Esophagus squamous epithelium (tissue), 5 donors: Measurements from ENCODE around the gene TMEM131. TPM values are rescaled to one million over a fixed set of nuclear protein-coding genes. Genes with fewer than 3 reads are reported as not detected.
"Not testable (repeated sequence)": the region's sequence is repeated elsewhere in the genome, so short reads cannot be mapped to it uniquely, and the experiment has no call there.

Source experiments
- DNase-seq: peaks from one replicate; lab custom pipeline; 2025; lab: John Stamatoyannopoulos, UW
- H3K27ac ChIP-seq, 4 donors: fragments of 200-600 bp; sonication (generic); one replicate each; pipeline ENCODE4 v1.5.1; 2016 to 2019; ENCODE audit warnings: mild to moderate bottlenecking in 1 of 4
- H3K27me3 ChIP-seq, 4 donors: fragments of 200-600 bp; sonication (generic); 1 replicate in 3 of 4; 2 replicates in 1 of 4; pipeline versions ENCODE4 v1.5.1 to v1.6.0; 2017 to 2021; ENCODE audit warnings: antibody characterized with exemption in 1 of 4
- H3K36me3 ChIP-seq, 3 donors: fragments of 200-600 bp; sonication (generic); one replicate each; pipeline ENCODE4 v1.5.1; 2016 to 2019
- H3K4me1 ChIP-seq, 3 donors: fragments of 200-600 bp; sonication (generic); one replicate each; pipeline ENCODE4 v1.5.1; 2017 to 2019
- H3K4me3 ChIP-seq, 4 donors: fragments of 200-600 bp; sonication (generic); 1 replicate in 3 of 4; 2 replicates in 1 of 4; pipeline ENCODE4 v1.5.1; 2016 to 2019; ENCODE audit warnings: mild to moderate bottlenecking in 2 of 4, moderate library complexity in 1 of 4
- H3K9me3 ChIP-seq, 3 donors: fragments of 200-600 bp; sonication (generic); one replicate each; pipeline ENCODE4 v1.5.1; 2016 to 2019
- POLR2A ChIP-seq, 4 donors: fragments of 450-650 bp; IDR thresholded peaks; one replicate each; pipeline ENCODE4 v1.6.1; 2017; ENCODE audit warnings: antibody characterized with exemption in 4 of 4, mild to moderate bottlenecking in 4 of 4, moderate library complexity in 3 of 4
- WGBS, 2 donors: methylation state at CpG; one replicate each; pipeline ENCODE4 v1.1.5; 2018; 5-methylcytosine and 5-hydroxymethylcytosine counted together
- intact Hi-C: fragments of 100-400 bp; cut with DNase I; formaldehyde crosslinking; loops from one replicate; pipeline ENCODE4 v1.15.0; 2022
- total RNA-seq, 4 donors: library from RNA; depleted of rRNA; stranded (reverse); fragments of >200 nt; gene quantifications; one replicate each; pipeline ENCODE4 v1.1.0, GENCODE V29; 2016
- TF ChIP-seq, protein P1 (sequence below), 6 experiments: fragments of 450-650 bp in 4 of 6; fragments of 200-600 bp in 2 of 6; sonication (generic) in 2 of 6; IDR thresholded peaks; one replicate each; pipeline ENCODE4 v1.5.1; 2016 to 2019; ENCODE audit warnings: antibody characterized with exemption in 6 of 6, mild to moderate bottlenecking in 4 of 6, moderate library complexity in 4 of 6
- donor health status: DM: yes; HTN: yes; CAD: no.

The TMEM131 gene
- total RNA-seq, 4 donors from 2014 or later, result 24.2 to 36.4 (median 28.1) TPM

DNA sequence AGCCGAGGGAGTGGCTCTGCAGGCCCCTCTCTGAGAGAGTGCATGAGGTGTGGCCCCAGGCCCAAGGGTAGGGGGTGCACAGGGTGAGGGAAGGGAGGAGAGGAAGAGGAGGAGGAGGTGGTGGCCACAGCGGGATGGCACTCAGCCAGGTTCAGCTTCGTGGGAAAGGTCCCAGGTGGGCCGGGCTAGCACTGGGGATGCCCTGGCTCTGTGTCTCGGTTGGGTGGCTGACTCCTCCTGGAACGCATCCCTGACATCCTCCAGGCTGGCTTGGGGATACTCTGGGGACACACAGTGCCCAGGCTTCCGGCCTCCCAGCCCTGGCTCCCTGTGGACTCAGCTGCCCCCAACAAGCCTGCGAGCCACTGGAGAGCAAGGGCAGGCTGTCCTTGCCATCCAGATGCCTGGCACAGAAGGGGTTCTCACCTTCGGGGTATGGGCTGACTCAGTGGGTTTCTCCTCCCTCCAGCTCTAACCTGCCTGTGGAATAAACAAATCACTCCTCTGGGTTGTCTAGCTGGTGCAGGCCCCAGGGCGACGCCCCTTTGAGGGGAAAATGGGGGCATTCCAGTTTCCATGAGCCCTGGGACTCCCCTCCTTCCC, 283.0 kb downstream of the TMEM131 start:
- no peak for TF ChIP-seq POLR2A (IDR thresholded peaks at IDR 0.05)
- TF ChIP-seq, protein P1, sequence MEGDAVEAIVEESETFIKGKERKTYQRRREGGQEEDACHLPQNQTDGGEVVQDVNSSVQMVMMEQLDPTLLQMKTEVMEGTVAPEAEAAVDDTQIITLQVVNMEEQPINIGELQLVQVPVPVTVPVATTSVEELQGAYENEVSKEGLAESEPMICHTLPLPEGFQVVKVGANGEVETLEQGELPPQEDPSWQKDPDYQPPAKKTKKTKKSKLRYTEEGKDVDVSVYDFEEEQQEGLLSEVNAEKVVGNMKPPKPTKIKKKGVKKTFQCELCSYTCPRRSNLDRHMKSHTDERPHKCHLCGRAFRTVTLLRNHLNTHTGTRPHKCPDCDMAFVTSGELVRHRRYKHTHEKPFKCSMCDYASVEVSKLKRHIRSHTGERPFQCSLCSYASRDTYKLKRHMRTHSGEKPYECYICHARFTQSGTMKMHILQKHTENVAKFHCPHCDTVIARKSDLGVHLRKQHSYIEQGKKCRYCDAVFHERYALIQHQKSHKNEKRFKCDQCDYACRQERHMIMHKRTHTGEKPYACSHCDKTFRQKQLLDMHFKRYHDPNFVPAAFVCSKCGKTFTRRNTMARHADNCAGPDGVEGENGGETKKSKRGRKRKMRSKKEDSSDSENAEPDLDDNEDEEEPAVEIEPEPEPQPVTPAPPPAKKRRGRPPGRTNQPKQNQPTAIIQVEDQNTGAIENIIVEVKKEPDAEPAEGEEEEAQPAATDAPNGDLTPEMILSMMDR (IDR thresholded peaks at IDR 0.05), result no peak
- intact Hi-C loops, result no loop called here
- Histone ChIP-seq H3K27me3 (peaks cover 0 to 5% (median 0%) of the 10 kb centered on the region in 4 donors), H3K4me3 (peak overlapping the region in 1 of 4 donors; percentile 41), H3K9me3 (no peaks in the 10 kb centered on the region), H3K27ac (peak overlapping the region in 2 of 4 donors; percentile 21 to 52), H3K4me1 (no peaks in the 10 kb centered on the region), H3K36me3 (no peaks in the 10 kb centered on the region)
- 44 to 52% methylated on average over 6 to 7 of the region's 11 CpGs for WGBS, 2 donors
- no peak for DNase-seq

DNA sequence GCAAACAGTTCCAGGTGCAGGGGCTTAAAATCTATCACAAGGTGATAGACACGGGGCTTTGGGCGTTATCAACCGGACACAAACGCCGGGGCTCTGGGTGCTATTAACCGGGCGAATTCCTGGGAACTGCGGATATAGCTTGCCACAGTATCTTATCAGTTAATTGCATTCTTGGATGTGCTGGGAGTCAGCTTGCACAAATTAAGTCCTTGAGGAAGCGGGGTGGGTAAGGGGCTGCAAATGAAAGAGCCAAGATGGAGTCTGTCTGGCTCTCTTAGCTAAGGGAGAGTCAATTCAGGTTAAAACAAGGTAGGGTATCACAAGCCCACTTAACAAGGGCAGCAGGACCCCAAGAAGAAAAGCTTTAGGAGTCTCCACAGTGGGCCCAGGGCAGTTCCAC, 283.6 kb downstream of the TMEM131 start:
- H3K36me3 ChIP-seq, H3K4me3 ChIP-seq, H3K9me3 ChIP-seq, H3K27ac ChIP-seq, DNase-seq, intact Hi-C loops, H3K4me1 ChIP-seq: not testable (repeated sequence)
- H3K27me3 ChIP-seq, result peaks cover 0 to 11% (median 0%) of the 10 kb centered on the region in 4 donors
- WGBS, 2 donors, result 75 to 82% methylated on average over 8 to 9 of the region's 9 CpGs

DNA sequence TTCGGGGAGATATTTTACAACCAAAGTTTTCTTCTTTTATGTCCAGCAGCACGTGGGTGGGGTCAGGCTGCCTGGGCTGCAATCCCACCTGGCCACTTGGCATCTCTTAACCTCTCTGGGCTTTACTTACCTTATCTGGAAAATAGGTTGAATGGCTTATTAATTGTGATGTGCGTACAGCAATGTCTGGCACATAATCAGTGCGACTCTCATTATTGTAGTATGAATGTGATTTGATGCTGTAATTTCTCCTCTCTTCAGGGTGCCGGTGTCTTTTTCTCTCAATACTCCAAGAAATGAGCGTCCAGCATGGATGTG, 284.4 kb downstream of the TMEM131 start:
- no peak overlapping the region for H3K27ac ChIP-seq
- no peak for DNase-seq
- 79 to 83% methylated on average over 6 of the region's 6 CpGs for WGBS, 2 donors
- intact Hi-C loops, result no loop called here
- TF ChIP-seq, protein P1 (IDR thresholded peaks at IDR 0.05), result no peak
- TF ChIP-seq POLR2A (IDR thresholded peaks at IDR 0.05), result no peak
- peaks cover 0 to 13% (median 0%) of the 10 kb centered on the region in 4 donors for H3K27me3 ChIP-seq
- H3K4me1 ChIP-seq, result no peaks in the 10 kb centered on the region
- H3K36me3 ChIP-seq, result no peaks in the 10 kb centered on the region
- no peaks in the 10 kb centered on the region for H3K9me3 ChIP-seq
- H3K4me3 ChIP-seq, result no peak overlapping the region

DNA sequence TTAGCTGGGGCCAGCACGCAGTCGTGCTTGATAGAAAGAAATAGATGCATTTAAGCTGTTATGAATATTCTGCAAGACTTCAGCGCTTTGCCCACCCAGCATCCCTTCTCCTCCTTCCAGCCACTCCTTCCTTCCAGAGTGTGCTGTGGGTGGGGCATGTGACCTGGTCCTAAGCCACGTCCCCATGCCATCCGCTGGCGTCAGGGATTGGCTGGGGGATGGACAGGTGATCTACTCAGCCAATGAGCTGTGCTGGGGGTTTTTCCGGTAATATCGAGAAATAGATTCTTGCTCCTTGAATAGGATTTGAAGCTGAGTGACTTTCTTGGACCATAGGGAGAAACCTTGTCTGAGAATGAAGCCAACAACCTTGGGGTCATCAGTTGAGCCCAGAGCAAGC, 287.1 kb downstream of the TMEM131 start:
- TF ChIP-seq, protein P1 (IDR thresholded peaks at IDR 0.05), result no peak
- TF ChIP-seq POLR2A (IDR thresholded peaks at IDR 0.05), result no peak
- intact Hi-C loops, result loop anchor here (10.0 kb wide), 1 partner anchor 676 kb away; no protein-coding TSS in a partner anchor
- no peak overlapping the region for H3K27ac ChIP-seq
- H3K4me1 ChIP-seq, result no peaks in the 10 kb centered on the region
- WGBS, 2 donors, result 76 to 87% methylated on average over 8 of the region's 8 CpGs
- H3K36me3 ChIP-seq, result no peaks in the 10 kb centered on the region
- H3K4me3 ChIP-seq, result no peak overlapping the region
- H3K27me3 ChIP-seq, result peaks cover 0 to 13% (median 0%) of the 10 kb centered on the region in 4 donors
- DNase-seq, result no peak
- H3K9me3 ChIP-seq, result no peaks in the 10 kb centered on the region

DNA sequence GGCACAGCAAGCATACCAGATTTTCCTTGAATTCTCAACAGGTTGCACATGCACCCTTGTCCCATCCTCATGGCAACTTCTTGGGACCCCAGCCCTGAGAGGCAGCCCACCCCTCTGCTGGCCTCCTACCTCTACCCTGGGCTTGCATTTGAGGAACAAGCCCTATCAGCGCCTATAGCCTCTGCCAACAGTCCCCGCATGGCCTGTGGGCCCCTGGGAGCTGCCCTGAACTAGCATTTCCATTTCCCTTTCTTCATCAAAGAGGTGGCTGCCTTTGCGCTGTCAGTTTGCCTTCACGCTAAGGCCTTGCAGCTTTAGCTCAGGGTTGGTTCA, 287.7 kb downstream of the TMEM131 start:
- Histone ChIP-seq H3K9me3 (no peaks in the 10 kb centered on the region), H3K4me3 (no peak overlapping the region), H3K4me1 (no peaks in the 10 kb centered on the region), H3K36me3 (no peaks in the 10 kb centered on the region), H3K27me3 (peaks cover 0 to 13% (median 0%) of the 10 kb centered on the region in 4 donors), H3K27ac (no peak overlapping the region)
- WGBS, 2 donors, result 71 to 87% methylated on average over 3 to 4 of the region's 4 CpGs
- intact Hi-C loops, result loop anchor here (10.0 kb wide), 1 partner anchor 677 kb away; no protein-coding TSS in a partner anchor
- DNase-seq, result no peak
- TF ChIP-seq POLR2A (IDR thresholded peaks at IDR 0.05), result no peak
- TF ChIP-seq, protein P1 (IDR thresholded peaks at IDR 0.05), result no peak
